ENCODE results near the gene RPS19.
"Not testable (repeated sequence)": the region's sequence is repeated elsewhere in the genome, so short reads cannot be mapped to it uniquely, and the experiment has no call there.

RPS19 gene

DNA sequence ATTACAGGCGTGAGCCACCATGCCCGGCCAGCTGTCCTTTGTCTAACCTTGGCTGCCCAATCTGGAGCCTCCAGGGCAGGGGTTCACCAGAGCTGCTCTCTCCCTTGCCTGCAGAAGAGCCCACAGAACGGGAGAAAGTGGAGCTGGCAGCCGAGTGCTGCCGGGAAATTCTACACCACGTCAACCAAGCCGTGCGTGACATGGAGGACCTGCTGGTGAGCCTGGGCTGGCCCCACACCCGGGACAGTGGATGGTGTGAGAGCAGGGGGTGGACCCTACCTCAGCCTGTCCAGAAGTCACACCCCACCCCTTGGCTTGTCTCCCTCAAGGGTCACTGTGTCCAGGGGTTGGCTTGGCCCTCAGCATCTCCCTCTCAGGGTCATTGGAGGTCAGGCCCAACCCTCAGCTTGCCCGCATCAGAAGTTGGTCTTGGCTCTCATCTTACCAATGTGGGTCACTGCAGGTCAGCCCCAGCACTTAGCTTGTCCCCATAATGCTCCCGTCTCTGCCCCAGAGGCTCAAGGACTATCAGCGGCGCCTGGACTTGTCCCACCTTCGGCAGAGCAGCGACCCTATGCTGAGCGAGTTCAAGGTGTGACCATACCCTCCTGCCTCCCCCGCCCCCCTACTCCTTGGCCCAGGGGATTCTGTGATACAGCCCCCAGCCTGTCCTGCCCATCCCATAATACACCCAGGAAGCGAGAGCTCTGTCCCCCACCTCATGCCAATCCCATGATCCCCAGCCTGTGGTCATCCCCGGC, 43.3 kb downstream of the RPS19 start:
- no peak for DNase-seq

GRCh38 chr19:41904118-41904870, 44.2 kb downstream of the RPS19 start:
- no peak for DNase-seq

GRCh38 chr19:41905273-41906002, 45.4 kb downstream of the RPS19 start:
- no peak for DNase-seq

DNA sequence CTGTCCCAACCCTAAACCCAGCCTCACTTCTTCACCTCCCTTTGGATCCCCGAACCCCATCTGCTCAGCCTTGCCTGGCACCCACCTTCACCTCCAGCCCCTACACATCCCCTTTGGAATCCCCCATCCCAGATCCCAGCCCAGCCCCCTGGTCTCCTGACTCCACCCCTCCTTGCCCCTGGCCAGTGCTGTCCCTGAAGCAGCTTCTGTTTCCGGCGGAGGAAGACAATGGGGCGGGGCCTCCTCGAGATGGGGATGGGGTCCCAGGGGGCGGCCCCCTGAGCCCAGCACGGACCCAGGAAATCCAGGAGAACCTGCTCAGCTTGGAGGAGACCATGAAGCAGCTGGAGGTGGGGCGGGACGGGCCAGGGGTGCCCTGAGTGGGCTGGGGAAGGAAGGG, 46.2 kb downstream of the RPS19 start:
- no peak for DNase-seq

GRCh38 chr19:41906916-41907680, 47.0 kb downstream of the RPS19 start:
- no peak for DNase-seq

DNA sequence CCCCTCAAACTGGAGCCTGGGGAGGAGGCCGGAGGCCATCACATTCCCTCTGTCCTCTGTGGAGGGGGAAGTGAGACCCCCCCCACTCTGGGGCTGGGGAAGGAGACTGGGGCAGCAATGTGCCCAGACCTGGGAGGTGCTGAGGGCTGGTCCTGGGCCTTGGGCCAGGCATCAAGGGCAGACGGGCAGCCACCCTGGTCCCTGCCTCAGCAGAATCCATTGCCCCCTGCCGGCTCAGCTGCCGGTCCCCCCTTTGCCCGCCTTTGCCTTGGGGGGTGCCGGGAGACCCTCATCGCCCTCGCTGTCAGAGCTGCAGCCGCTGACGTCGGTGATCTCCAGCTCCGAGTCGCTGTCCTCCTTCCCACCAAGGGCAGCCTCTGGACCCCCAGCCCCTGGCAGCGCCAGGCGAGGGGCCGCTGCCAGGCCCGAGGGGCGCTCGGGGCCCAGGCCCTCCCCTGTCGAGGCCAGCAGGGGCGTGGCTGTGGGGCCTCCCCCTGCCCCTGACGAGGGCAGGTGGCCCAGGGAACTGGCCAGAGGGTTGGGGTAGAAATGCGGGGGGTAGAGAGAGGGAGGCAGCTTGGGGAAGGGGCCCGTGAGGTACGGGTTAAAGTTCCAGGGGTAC, 48.0 kb downstream of the RPS19 start:
- no peak for DNase-seq

DNA sequence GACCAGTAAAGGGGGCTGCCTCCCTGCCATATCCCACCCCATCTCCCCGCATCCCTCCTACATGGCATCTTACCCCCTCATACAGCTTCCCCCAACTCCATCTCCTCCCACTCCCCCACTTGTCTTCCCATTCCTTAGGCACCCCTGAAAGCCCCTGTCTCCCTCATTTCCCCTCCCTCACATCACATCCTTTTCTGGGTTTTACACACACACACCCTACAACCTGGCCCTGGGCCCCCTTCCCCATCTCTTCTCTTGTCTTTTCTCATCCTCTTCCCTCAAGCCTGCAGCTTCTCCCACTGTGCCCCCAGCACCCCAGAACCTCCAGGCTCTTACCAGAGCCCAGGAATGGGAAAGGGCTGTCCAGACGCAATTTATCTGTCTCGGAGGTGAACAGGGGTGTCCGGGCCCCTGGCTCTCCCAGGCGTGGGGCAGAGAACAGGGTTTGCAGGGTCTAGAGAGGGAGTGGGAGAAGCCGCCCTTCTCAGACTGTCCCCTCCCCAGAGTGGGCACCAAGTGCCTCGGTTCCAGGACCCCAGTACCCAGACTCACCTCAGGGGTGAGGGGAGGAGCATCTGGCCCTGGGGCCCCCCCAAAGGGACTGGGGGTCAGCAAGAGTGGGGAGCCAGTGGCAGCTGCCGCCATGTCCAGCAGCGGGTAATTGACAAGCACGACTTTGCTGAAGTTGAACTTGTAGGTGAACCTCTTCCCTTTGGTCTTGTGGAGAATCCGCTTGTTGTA, 48.8 kb downstream of the RPS19 start:
- DNase-seq = no peak

- no peak for DNase-seq
Observed at GRCh38 chr19:41909706-41910105, 49.7 kb downstream of the RPS19 start.

GRCh38 chr19:41910240-41910991, 50.4 kb downstream of the RPS19 start:
- DNase-seq = peak; percentile 2

- DNase-seq = peak; percentile 2
Observed at GRCh38 chr19:41910992-41911888, 51.2 kb downstream of the RPS19 start.

DNA sequence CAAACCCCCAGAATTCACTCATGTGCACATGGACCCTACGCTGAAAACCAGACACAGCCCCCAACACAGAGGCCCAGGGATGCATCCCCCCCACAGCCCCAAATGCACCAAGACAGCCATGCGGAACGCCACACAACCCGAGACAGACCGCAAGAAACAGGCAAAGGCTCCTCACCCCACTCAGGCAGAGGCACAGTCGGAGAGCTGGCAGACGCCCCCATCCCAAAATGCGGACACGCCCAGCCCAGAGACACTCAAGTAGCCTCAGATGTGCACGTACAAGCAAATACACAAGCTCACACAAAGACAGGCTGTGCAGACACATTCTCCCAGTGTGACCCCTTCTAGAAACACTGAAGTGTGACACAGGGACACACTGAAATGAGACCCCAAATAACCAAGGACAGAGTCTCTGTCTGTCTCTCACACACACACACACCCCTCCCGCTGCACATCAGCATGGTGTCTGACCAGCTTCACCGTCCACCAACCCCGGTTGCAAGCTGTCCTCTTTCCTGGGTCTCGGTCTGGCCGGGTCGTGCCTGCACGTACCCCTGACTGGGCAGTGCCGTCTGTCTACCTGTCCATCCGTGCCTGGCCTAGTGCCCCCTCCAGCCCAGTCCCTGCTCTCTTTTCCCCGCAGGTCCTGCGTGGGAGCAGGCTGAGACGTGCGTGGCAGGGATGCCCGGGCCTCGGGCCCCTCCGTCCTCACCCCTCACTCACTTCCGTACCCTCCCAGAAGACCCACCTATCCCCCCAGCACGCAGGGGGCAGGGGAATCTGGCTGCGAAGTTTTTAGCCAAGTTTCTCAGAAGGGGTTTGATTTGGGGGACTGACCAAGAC, 52.1 kb downstream of the RPS19 start:
- peak; percentile 19 for DNase-seq

DNA sequence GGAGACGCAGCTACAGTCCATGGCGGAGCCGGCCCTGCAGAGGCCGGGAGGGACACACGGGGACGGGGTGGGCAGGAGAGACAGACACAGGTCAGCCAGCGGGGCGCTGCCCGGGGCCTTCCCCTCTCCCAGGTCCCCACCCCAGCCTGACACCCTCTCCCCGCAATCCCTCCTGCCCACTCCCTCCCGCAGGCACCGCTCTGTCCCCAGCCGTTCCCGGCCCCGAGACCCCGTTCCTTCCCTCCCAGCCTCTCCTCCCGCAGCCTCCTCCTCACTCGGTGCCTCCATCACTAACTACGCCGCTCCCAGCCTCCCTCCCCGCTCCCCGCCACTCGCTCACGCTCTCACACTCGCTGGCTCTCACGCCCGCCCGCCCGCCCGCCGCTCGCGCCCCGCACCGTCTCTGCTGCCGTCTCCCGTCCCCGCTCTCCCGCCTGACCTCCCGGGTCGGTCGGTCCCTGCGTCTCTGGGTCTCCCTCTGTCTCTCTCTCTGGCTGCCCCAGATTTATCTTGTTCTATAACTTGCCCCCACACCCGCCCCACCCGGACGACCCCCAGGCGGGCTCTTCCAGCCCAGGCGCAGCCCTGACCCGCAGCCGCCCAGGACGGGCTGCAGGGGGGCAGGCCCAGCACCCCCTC, 53.0 kb downstream of the RPS19 start:
- DNase-seq = peak; percentile 44

GRCh38 chr19:41913538-41914423, 53.7 kb downstream of the RPS19 start:
- DNase-seq = peak; percentile 13

DNA sequence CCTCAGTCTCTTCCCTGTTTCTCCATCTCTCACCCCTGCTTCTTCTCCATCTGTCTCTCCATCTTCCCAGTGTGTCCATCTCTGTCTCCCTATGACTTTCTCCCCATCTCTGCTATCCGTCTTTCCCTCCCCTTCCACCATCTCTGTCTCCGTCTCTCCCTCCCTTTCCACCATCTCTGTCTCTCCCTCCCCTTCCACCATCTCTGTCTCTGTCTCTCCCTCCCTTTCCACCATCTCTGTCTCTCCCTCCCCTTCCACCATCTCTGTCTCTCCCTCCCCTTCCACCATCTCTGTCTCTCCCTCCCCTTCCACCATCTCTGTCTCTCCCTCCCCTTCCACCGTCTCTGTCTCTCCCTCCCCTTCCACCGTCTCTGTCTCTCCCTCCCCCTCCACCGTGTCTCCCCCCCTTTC, 54.4 kb downstream of the RPS19 start:
- DNase-seq = not testable (repeated sequence)

DNA sequence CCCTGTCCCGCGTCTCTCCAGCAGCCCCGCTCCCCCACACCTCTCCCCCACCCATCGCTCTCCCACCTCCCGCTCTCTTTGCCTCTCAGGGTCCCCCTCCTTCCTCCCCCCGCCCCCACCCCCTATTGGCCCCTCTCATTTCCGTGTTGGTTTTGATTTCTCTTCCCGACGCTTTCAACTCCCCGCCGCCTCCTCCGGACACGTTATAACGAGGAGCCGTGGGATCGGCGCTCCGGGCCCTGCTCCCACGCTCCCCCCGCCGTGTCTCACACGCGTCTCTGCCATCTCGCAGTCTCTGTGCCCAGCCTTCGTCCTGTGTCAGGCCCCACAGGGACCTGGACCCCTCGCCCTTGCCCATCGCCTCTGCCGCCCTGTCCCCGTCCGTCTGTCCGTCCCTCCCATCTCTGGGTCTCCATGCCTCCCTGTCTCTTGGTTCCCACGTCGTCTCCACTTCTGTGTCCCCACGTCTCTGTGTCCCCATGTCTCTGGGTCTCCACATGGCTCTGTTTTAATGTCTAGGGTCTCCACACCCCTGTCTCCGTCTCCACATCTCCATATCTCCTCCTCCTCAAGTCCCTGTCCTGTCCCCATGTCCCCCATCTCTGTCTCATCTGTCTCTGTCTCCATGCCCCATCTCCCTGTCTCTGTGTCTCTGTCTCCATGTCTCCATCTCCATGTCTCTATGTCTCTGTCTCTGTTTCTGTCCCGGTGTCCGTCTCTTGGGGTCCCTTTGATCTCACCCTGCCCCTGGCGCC, 55.1 kb downstream of the RPS19 start:
- DNase-seq = peak; percentile 10

- DNase-seq = peak; percentile 3
Observed at GRCh38 chr19:41915776-41916414, 55.8 kb downstream of the RPS19 start.
